Stimulated activated CD4-positive, alpha-beta T cell treated with anti-CD3 and anti-CD28 coated beads, Interleukin-1b, Interleukin-23, amount 100 ng/mL, for 4 hours (primary cell): ENCODE data around the gene DEDD.
A peak's percentile ranks its signal among the peaks of the same experiment; 100 is the strongest.

ENCODE experiments used
- DNase-seq, 2 donors: peaks; one replicate each; pipeline ENCODE4 v3.0.0-alpha.2; 2020; ENCODE audit warnings: low read depth in 2 of 2

DEDD gene

GRCh38 chr1:161073474-161074121 is 58.9 kb downstream of the DEDD start:
- no peak for DNase-seq

GRCh38 chr1:161072751-161073449 is 59.6 kb downstream of the DEDD start:
- DNase-seq = no peak

- peak in 1 of 2 donors; percentile 21 for DNase-seq
These were observed 60.5 kb downstream of the DEDD start for GRCh38 chr1:161071886-161072371.
